ENCODE measurements around the gene MCM7. TPM values are rescaled to one million over a fixed set of nuclear protein-coding genes. Genes with fewer than 3 reads are reported as not detected.

MCM7 gene
- total and polyA plus RNA-seq, 2 of the 13 experiments (the other 11 are each of a cell fraction or from before 2014, with no cell fraction given): 84.5 to 214 TPM

DNA sequence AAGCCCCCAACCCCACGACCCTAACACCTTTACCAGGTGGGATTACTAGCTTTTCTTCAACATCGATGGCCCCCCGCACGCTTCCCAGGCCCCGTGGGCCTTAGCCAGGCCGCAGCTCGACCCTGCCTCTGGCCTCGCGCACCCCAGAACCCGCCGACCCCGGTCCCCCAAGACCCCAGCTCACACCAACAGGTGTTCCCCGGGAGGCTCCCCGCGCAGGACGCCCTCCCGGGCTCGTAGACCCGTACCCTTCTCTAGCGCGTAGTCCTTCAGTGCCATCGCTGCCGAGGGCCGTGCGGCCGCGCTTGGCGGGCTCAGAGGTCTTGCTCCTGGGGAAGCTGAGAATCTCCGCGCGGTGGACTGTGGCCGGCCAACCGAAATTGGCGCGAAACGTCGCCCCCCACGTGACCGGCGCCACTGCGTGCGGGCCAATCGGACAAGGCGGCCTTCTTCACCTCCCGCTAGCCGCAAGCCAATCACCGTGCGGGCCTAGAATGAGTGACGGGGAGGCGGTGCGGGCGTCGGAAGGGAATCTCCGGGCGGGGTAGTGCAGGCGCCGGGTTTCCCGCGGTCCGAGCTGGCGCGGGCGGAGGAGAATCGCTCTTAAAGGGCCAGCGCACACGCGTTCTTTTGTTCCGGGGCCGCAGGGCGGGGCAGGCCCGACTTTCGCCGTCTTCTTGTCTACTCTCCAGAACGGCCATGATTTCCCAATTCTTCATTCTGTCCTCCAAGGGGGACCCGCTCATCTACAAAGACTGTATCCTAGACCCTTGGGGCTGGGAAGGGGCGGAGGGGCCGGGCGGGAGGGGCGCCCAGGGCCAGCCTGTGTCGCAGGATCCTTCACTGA is at the start of gene MCM7, which contains the start of gene AP4M1 (continued):
- TF ChIP-seq, protein P1, sequence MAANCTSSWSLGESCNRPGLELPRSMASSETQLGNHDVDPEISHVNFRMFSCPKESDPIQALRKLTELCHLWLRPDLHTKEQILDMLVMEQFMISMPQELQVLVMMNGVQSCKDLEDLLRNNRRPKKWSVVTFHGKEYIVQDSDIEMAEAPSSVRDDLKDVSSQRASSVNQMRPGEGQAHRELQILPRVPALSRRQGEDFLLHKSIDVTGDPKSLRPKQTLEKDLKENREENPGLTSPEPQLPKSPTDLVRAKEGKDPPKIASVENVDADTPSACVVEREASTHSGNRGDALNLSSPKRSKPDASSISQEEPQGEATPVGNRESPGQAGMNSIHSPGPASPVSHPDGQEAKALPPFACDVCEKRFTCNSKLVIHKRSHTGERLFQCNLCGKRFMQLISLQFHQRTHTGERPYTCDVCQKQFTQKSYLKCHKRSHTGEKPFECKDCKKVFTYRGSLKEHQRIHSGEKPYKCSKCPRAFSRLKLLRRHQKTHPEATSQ (CRISPR knock-in tag; IDR thresholded peaks at IDR 0.05; ENCODE audit: borderline replicate concordance): peak; percentile 94; the same call in 1 of the 2 replicates
- TF ChIP-seq ZFP62 (CRISPR knock-in tag; IDR thresholded peaks at IDR 0.05) (no peak), ZNF317 (CRISPR knock-in tag; IDR thresholded peaks at IDR 0.05) (peak; percentile 48; the same call in 1 of the 2 replicates), ZNF335 (CRISPR knock-in tag; IDR thresholded peaks at IDR 0.05) (no peak), MAF1 (CRISPR knock-in tag; IDR thresholded peaks at IDR 0.05; ENCODE audit: borderline replicate concordance) (no peak), ZSCAN12 (CRISPR knock-in tag; IDR thresholded peaks at IDR 0.05) (no peak), ZBTB38 (CRISPR knock-in tag; IDR thresholded peaks at IDR 0.05) (peak; percentile 12; the same call in 1 of the 2 replicates), ZNF121 (CRISPR knock-in tag; IDR thresholded peaks at IDR 0.05) (no peak), ZNF670 (CRISPR knock-in tag; IDR thresholded peaks at IDR 0.05; ENCODE audit: borderline replicate concordance) (peak; percentile 56; the same call in 1 of the 2 replicates), STAT6 (CRISPR knock-in tag; IDR thresholded peaks at IDR 0.05; ENCODE audit: borderline replicate concordance) (no peak), KLF16 (CRISPR knock-in tag; IDR thresholded peaks at IDR 0.05) (peak in 1 of 2 experiments; percentile 50; a peak in 1 of 4 replicates), PCBP2 (optimal IDR thresholded peaks at IDR 0.05; ENCODE audit: low read depth, low read length, poor library complexity, severe bottlenecking) (no peak), CREB3 (CRISPR knock-in tag; IDR thresholded peaks at IDR 0.05) (peak; percentile 3; the same call in 1 of the 2 replicates), HHEX (CRISPR knock-in tag; IDR thresholded peaks at IDR 0.05) (no peak), PAX8 (CRISPR knock-in tag; IDR thresholded peaks at IDR 0.05; ENCODE audit: borderline replicate concordance) (no peak), GABPB1 (CRISPR knock-in tag; IDR thresholded peaks at IDR 0.05) (peak; percentile 81), ZNF75D (CRISPR knock-in tag; IDR thresholded peaks at IDR 0.05; ENCODE audit: borderline replicate concordance) (no peak), ZMYM3 (CRISPR knock-in tag; IDR thresholded peaks at IDR 0.05) (peak; percentile 10; the same call in 1 of the 2 replicates), KLF15 (CRISPR knock-in tag; IDR thresholded peaks at IDR 0.05; ENCODE audit: borderline replicate concordance) (peak; percentile 47; the same call in 1 of the 2 replicates), RBAK (CRISPR knock-in tag; IDR thresholded peaks at IDR 0.05) (no peak)
- TF ChIP-seq, protein P2, sequence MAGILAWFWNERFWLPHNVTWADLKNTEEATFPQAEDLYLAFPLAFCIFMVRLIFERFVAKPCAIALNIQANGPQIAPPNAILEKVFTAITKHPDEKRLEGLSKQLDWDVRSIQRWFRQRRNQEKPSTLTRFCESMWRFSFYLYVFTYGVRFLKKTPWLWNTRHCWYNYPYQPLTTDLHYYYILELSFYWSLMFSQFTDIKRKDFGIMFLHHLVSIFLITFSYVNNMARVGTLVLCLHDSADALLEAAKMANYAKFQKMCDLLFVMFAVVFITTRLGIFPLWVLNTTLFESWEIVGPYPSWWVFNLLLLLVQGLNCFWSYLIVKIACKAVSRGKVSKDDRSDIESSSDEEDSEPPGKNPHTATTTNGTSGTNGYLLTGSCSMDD (CRISPR knock-in tag; IDR thresholded peaks at IDR 0.05): no peak
- TF ChIP-seq, protein P3, sequence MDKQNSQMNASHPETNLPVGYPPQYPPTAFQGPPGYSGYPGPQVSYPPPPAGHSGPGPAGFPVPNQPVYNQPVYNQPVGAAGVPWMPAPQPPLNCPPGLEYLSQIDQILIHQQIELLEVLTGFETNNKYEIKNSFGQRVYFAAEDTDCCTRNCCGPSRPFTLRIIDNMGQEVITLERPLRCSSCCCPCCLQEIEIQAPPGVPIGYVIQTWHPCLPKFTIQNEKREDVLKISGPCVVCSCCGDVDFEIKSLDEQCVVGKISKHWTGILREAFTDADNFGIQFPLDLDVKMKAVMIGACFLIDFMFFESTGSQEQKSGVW (CRISPR knock-in tag; IDR thresholded peaks at IDR 0.05; ENCODE audit: borderline replicate concordance): no peak

Data from HepG2 (cell line).